ENCODE measurements around the gene ATP6V0D1.
"Not testable (repeated sequence)": the region's sequence is repeated elsewhere in the genome, so short reads cannot be mapped to it uniquely, and the experiment has no call there.

The ATP6V0D1 gene

GRCh38 chr16:67504031-67505021, 23.4 kb upstream of the ATP6V0D1 start:
- DNase-seq (ENCODE audit: low spot score) = no peak

GRCh38 chr16:67499106-67499505, 18.1 kb upstream of the ATP6V0D1 start:
- DNase-seq (ENCODE audit: low spot score) = no peak

GRCh38 chr16:67490335-67491096, 9.6 kb upstream of the ATP6V0D1 start:
- no peak for DNase-seq (ENCODE audit: low spot score)

GRCh38 chr16:67489401-67490083, 8.6 kb upstream of the ATP6V0D1 start:
- DNase-seq (ENCODE audit: low spot score) = no peak

GRCh38 chr16:67487561-67487960, 6.6 kb upstream of the ATP6V0D1 start:
- not testable (repeated sequence) for DNase-seq (ENCODE audit: low spot score)

GRCh38 chr16:67486805-67487204, 5.8 kb upstream of the ATP6V0D1 start:
- no peak for DNase-seq (ENCODE audit: low spot score)

GRCh38 chr16:67483731-67484525, 3.0 kb upstream of the ATP6V0D1 start:
- DNase-seq (ENCODE audit: low spot score) = no peak

- DNase-seq (ENCODE audit: low spot score) = no peak
Observed at GRCh38 chr16:67483150-67483549, 2.2 kb upstream of the ATP6V0D1 start, which contains the start of gene AGRP. Gene AGRP (minus strand): TSS chr16:67483547. CDS start chr16:67483398, 149 bp downstream.

GRCh38 chr16:67482233-67482924, 1.4 kb upstream of the ATP6V0D1 start:
- no peak for DNase-seq (ENCODE audit: low spot score)

- DNase-seq (ENCODE audit: low spot score) = no peak
Observed at GRCh38 chr16:67481561-67482232, 740 bp upstream of the ATP6V0D1 start.

- DNase-seq (ENCODE audit: low spot score) = no peak
Observed at GRCh38 chr16:67477960-67478554, 2.9 kb downstream of the ATP6V0D1 start.

GRCh38 chr16:67474551-67475455, 6.2 kb downstream of the ATP6V0D1 start:
- no peak for DNase-seq (ENCODE audit: low spot score)

GRCh38 chr16:67471758-67472384, 9.1 kb downstream of the ATP6V0D1 start:
- DNase-seq (ENCODE audit: low spot score) = no peak

GRCh38 chr16:67470359-67470758, 10.6 kb downstream of the ATP6V0D1 start:
- no peak for DNase-seq (ENCODE audit: low spot score)

- DNase-seq (ENCODE audit: low spot score) = no peak
Observed at GRCh38 chr16:67468731-67469130, 12.2 kb downstream of the ATP6V0D1 start.

GRCh38 chr16:67466581-67466980, 14.4 kb downstream of the ATP6V0D1 start:
- DNase-seq (ENCODE audit: low spot score) = no peak

GRCh38 chr16:67464565-67464964, 16.4 kb downstream of the ATP6V0D1 start:
- DNase-seq (ENCODE audit: low spot score) = no peak

GRCh38 chr16:67463691-67464090, 17.3 kb downstream of the ATP6V0D1 start:
- DNase-seq (ENCODE audit: low spot score) = no peak

Data from HuH-7.5 (cell line).